Peyer's patch (tissue), 4 donors: ENCODE data around the gene DPRX. TPM values are rescaled to one million over a fixed set of nuclear protein-coding genes. Genes with fewer than 3 reads are reported as not detected.
"Not testable (repeated sequence)": the region's sequence is repeated elsewhere in the genome, so short reads cannot be mapped to it uniquely, and the experiment has no call there.

ENCODE experiments used
- DNase-seq, 3 donors: peaks; one replicate each; pipeline ENCODE4 v3.0.0-alpha.2; 2017 to 2019
- H3K27ac ChIP-seq, 4 donors: fragments of 200-600 bp; sonication (generic); one replicate each; pipeline ENCODE4 v1.5.1; 2016 to 2019
- H3K27me3 ChIP-seq, 2 donors: fragments of 200-600 bp; sonication (generic); one replicate each; pipeline ENCODE4 v1.5.1; 2019
- H3K36me3 ChIP-seq, 3 donors: fragments of 200-600 bp; sonication (generic); one replicate each; pipeline ENCODE4 v1.5.1; 2016 to 2019
- H3K4me1 ChIP-seq, 4 donors: fragments of 200-600 bp; sonication (generic); one replicate each; pipeline ENCODE4 v1.5.1; 2016 to 2019
- H3K4me3 ChIP-seq, 4 donors: fragments of 200-600 bp; sonication (generic); 1 replicate in 3 of 4; 2 replicates in 1 of 4; pipeline ENCODE4 v1.5.1; 2016 to 2019; ENCODE audit warnings: mild to moderate bottlenecking in 1 of 4
- H3K9me3 ChIP-seq, 4 donors: fragments of 200-600 bp; sonication (generic); one replicate each; pipeline ENCODE4 v1.5.1; 2016 to 2019; ENCODE audit warnings: mild to moderate bottlenecking in 1 of 4
- POLR2A ChIP-seq, 2 donors: fragments of 450-650 bp; IDR thresholded peaks; one replicate each; pipeline ENCODE4 v1.5.1; 2017; ENCODE audit warnings: antibody characterized with exemption in 2 of 2, mild to moderate bottlenecking in 2 of 2, moderate library complexity in 2 of 2
- small RNA-seq, 2 donors: library from RNA; depleted of rRNA; stranded (forward); fragments of <200 nt; gene quantifications; one replicate each; pipeline ENCODE3, GENCODE V24; 2016
- total RNA-seq, 4 donors: library from RNA; depleted of rRNA; stranded (reverse); fragments of >200 nt; gene quantifications; one replicate each; pipeline ENCODE4 v1.1.0, GENCODE V29; 2016
- TF ChIP-seq, protein P1 (sequence below), 6 experiments: fragments of 450-650 bp in 4 of 6; fragments of 200-600 bp in 2 of 6; sonication (generic) in 1 of 6; IDR thresholded peaks; one replicate each; pipeline ENCODE4 v1.5.1; 2017 to 2019; ENCODE audit warnings: antibody characterized with exemption in 6 of 6, mild to moderate bottlenecking in 3 of 6, moderate library complexity in 1 of 6

DPRX gene
- total RNA-seq, 4 donors from 2014 or later: not detected

DNA sequence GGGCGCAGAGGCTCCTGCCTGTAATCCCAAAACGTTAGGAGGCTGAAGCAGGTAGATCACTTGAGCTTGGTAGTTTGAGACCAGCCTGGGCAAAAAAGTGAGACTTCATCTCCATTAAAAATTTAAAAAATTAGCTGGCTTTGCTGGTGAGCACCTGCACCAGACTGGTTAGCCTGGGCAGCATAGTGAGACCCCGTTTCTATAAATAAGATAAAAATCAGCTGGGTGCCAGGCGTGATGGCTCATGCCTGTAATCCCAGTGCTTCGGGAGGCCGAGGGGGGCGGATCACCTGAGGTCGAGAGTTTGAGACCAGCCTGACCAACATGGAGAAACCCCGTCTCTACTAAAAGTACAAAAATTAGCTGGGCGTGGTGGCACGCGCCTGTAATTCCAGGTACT, 32.4 kb downstream of the DPRX start:
- Histone ChIP-seq H3K4me3 (no peak overlapping the region), H3K9me3 (no peaks in the 10 kb centered on the region), H3K27ac (no peak overlapping the region), H3K27me3 (no peaks in the 10 kb centered on the region), H3K36me3 (no peaks in the 10 kb centered on the region), H3K4me1 (no peaks in the 10 kb centered on the region)
- no peak for TF ChIP-seq POLR2A (IDR thresholded peaks at IDR 0.05)
- TF ChIP-seq, protein P1, sequence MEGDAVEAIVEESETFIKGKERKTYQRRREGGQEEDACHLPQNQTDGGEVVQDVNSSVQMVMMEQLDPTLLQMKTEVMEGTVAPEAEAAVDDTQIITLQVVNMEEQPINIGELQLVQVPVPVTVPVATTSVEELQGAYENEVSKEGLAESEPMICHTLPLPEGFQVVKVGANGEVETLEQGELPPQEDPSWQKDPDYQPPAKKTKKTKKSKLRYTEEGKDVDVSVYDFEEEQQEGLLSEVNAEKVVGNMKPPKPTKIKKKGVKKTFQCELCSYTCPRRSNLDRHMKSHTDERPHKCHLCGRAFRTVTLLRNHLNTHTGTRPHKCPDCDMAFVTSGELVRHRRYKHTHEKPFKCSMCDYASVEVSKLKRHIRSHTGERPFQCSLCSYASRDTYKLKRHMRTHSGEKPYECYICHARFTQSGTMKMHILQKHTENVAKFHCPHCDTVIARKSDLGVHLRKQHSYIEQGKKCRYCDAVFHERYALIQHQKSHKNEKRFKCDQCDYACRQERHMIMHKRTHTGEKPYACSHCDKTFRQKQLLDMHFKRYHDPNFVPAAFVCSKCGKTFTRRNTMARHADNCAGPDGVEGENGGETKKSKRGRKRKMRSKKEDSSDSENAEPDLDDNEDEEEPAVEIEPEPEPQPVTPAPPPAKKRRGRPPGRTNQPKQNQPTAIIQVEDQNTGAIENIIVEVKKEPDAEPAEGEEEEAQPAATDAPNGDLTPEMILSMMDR (IDR thresholded peaks at IDR 0.05): no peak
- no peak for DNase-seq

DNA sequence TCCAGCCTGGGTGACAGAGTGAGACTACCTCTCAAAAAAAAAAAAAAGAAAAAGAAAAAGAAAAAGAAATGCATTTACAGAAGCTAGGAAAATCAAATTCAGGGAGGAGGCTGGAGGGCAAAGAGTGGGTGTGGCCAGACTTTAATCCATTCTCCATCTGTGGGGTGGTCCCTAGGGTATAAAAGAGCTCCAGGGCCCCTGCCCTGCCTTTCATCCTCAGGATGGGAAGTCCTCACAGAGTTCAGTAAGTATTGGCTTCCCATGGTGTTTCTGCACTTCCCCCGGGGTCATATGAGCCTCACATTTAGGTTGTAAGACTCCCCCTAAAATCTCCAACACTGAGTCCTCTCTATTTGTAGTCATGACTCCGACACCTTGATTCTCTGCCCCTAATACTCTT, 33.0 kb downstream of the DPRX start:
- no peak for TF ChIP-seq POLR2A (IDR thresholded peaks at IDR 0.05)
- TF ChIP-seq, protein P1 (IDR thresholded peaks at IDR 0.05): no peak
- no peak overlapping the region for H3K4me3 ChIP-seq
- no peaks in the 10 kb centered on the region for H3K36me3 ChIP-seq
- no peaks in the 10 kb centered on the region for H3K4me1 ChIP-seq
- no peaks in the 10 kb centered on the region for H3K27me3 ChIP-seq
- no peaks in the 10 kb centered on the region for H3K9me3 ChIP-seq
- H3K27ac ChIP-seq: no peak overlapping the region
- no peak for DNase-seq

DNA sequence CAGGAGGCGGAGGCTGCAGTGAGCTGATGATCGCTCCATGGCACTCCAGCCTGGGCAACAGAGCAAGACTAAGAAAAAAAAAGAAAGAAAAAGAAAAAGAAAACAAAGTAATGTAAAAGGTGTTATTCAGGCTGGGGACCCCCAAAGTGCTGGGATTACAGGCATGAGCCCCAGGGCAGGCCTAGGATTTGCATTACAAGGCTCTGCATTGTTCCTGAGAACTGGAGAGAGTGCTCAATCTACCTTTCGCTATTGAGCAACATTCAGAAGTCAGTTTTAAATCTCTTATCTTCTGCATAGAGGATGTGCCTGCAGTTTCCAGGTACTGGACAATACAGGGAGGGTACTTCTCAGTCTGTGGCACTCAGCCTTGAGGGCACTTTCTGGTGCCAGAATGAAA, 34.5 kb downstream of the DPRX start:
- H3K27ac ChIP-seq, H3K4me3 ChIP-seq, H3K9me3 ChIP-seq, DNase-seq, H3K4me1 ChIP-seq, H3K27me3 ChIP-seq, H3K36me3 ChIP-seq: not testable (repeated sequence)

DNA sequence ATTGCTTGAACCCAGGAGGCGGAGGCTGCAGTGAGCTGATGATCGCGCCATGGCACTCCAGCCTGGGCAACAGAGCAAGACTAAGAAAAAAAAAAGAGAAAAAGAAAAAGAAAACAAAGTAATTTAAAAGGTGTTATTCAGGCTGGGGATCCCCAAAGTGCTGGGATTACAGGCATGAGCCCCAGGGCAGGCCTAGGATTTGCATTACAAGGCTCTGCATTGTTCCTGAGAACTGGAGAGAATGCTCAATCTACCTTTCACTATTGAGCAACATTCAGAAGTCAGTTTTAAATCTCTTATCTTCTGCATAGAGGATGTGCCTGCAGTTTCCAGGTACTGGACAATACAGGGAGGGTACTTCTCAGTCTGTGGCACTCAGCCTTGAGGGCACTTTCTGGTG, 37.0 kb downstream of the DPRX start:
- H3K27me3 ChIP-seq, H3K4me3 ChIP-seq: not testable (repeated sequence)

DNA sequence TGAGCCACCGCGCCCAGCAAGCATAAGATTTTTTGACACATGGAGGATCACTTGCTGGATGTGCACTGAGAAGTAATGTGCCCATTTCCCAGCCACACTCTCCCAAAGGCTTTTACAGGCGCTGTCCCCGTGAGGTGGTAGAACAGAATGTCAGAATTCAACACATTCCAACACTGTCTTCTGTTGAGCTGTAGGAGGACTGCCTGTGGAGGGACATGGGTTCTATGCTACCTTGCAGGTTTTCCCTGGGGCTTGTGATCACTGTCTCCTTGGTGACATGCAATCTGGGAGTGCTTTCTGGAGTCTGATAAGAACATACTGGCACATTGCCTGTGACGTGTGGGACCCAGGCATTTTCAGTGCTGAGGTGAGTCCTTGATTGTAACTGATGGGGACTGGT, 38.5 kb downstream of the DPRX start:
- no peaks in the 10 kb centered on the region for H3K36me3 ChIP-seq
- TF ChIP-seq, protein P1 (IDR thresholded peaks at IDR 0.05): no peak
- no peak for TF ChIP-seq POLR2A (IDR thresholded peaks at IDR 0.05)
- no peak for DNase-seq
- H3K4me3 ChIP-seq: no peak overlapping the region
- H3K4me1 ChIP-seq: no peaks in the 10 kb centered on the region
- no peak overlapping the region for H3K27ac ChIP-seq
- H3K27me3 ChIP-seq: no peaks in the 10 kb centered on the region
- no peaks in the 10 kb centered on the region for H3K9me3 ChIP-seq

More for the DNA sequence above, 37.0 kb downstream of the DPRX start:
- H3K4me1 ChIP-seq, H3K36me3 ChIP-seq, H3K27ac ChIP-seq, H3K9me3 ChIP-seq, DNase-seq: not testable (repeated sequence)

DNA sequence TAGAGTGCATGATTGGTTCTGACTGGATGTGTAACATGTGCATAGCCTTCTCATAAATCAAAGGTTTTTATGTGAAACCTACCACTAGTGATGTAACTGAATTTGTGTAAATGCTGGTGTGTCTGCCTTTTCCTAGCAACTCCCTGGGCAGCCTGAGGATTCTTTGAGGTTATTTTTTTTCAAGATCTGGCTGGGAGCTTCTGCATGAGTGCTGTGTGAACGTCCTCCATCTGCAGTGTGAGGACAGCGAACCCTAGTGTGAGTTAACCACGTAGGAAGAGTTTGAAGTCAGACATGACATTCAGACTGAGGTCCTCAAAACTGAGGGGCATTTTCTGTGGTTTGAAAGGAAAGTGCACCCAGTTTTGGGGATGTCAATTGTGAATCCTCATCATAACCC, 39.9 kb downstream of the DPRX start:
- Histone ChIP-seq H3K4me1 (no peaks in the 10 kb centered on the region), H3K9me3 (no peaks in the 10 kb centered on the region), H3K27ac (no peak overlapping the region), H3K36me3 (no peaks in the 10 kb centered on the region), H3K4me3 (no peak overlapping the region), H3K27me3 (no peaks in the 10 kb centered on the region)
- TF ChIP-seq, protein P1 (IDR thresholded peaks at IDR 0.05): no peak
- no peak for DNase-seq

Small RNA genes lying within 50 kb of the gene (small RNA-seq; reads per million reads assigned to genes)
- gene MIR1323 (0 reads per million in 2 donors), gene MIR498 (0 reads per million in 2 donors), gene MIR512-1 (0 reads per million in 2 donors), gene MIR512-2 (0 reads per million in 2 donors), gene MIR515-1 (0 reads per million in 2 donors), gene MIR515-2 (0 reads per million in 2 donors), gene MIR519C (0 reads per million in 2 donors), gene MIR519E (0 reads per million in 2 donors), gene MIR520E (0 reads per million in 2 donors), gene RNU6-698P (0 reads per million in 2 donors)

Other genes with a start within 250 kb of the DPRX start
- 10 to 100 TPM in 2 of 4 donors, 1 to 10 TPM in 2; 7.5 to 17.1 (median 12.0) TPM for gene ZNF765, start 236.8 kb upstream of the DPRX start, total RNA-seq
- 10 to 100 TPM in 2 of 4 donors, 1 to 10 TPM in 2; 6.8 to 24.8 (median 9.5) TPM for gene ZNF761, start 200.0 kb upstream of the DPRX start, total RNA-seq
- gene ZNF813, start 164.3 kb upstream of the DPRX start, total RNA-seq: 10 to 100 TPM in 1 of 4 donors, 1 to 10 TPM in 3; 3.0 to 27.2 (median 5.8) TPM
- gene ZNF331, start 93.9 kb upstream of the DPRX start, total RNA-seq: 10 to 100 TPM in 3 of 4 donors, 1 to 10 TPM in 1; 6.8 to 35.5 (median 11.9) TPM
- under 1 TPM in 1 of 4 donors, not detected in 3; 0.67 TPM for gene NLRP12, start 192.3 kb downstream of the DPRX start, total RNA-seq
- gene MYADM, start 235.9 kb downstream of the DPRX start, total RNA-seq: 10 to 100 TPM; 11.4 to 52.8 (median 32.5) TPM